Fibroblast of villous mesenchyme (primary cell): ENCODE data around the gene TCF12. TPM values are rescaled to one million over a fixed set of nuclear protein-coding genes. Genes with fewer than 3 reads are reported as not detected.
"Not testable (repeated sequence)": the region's sequence is repeated elsewhere in the genome, so short reads cannot be mapped to it uniquely, and the experiment has no call there.

Experiments
- DNase-seq: peaks from one replicate; pipeline ENCODE4 v3.0.0-alpha.2; 2010; ENCODE audit warnings: low read depth
- H3K4me3 ChIP-seq: 2 replicates; pipeline ENCODE4 v1.5.1; 2011; ENCODE audit warnings: low read depth, mild to moderate bottlenecking, low read length
- CTCF ChIP-seq: IDR thresholded peaks from 2 replicates; pipeline ENCODE4 v1.5.1; 2012; ENCODE audit warnings: low read depth, mild to moderate bottlenecking, low read length; ENCODE audit not compliant: insufficient read depth
- total RNA-seq: library from RNA; depleted of rRNA; stranded (reverse); fragments of >200 nt; gene quantifications from 2 replicates; pipeline ENCODE4 v1.2.3, GENCODE V29; 2012

Gene TCF12
- total RNA-seq, 1 donor, result 110 TPM

- no peak for TF ChIP-seq CTCF
- H3K4me3 ChIP-seq, result no peak overlapping the region
- no peak for DNase-seq
These were observed 178.8 kb downstream of the TCF12 start for GRCh38 chr15:57097246-57097645.

GRCh38 chr15:57097919-57098543 lies 179.6 kb downstream of the TCF12 start:
- DNase-seq, H3K4me3 ChIP-seq: not testable (repeated sequence)

- DNase-seq, result no peak
- no peak overlapping the region for H3K4me3 ChIP-seq
- TF ChIP-seq CTCF, result no peak
These were observed 180.5 kb downstream of the TCF12 start for GRCh38 chr15:57098896-57099295.

- TF ChIP-seq CTCF, result no peak
These were observed 181.7 kb downstream of the TCF12 start for GRCh38 chr15:57100136-57100539.

GRCh38 chr15:57102858-57103257 lies 184.4 kb downstream of the TCF12 start:
- no peak for DNase-seq
- H3K4me3 ChIP-seq, result no peak overlapping the region
- no peak for TF ChIP-seq CTCF

More at GRCh38 chr15:57100136-57100539, 181.7 kb downstream of the TCF12 start:
- no peak for DNase-seq
- no peak overlapping the region for H3K4me3 ChIP-seq

GRCh38 chr15:57108296-57108695 lies 189.9 kb downstream of the TCF12 start:
- no peak for DNase-seq
- no peak overlapping the region for H3K4me3 ChIP-seq
- TF ChIP-seq CTCF, result no peak

- H3K4me3 ChIP-seq, result no peak overlapping the region
- DNase-seq, result no peak
- no peak for TF ChIP-seq CTCF
These were observed 190.6 kb downstream of the TCF12 start for GRCh38 chr15:57109005-57109404.
